Neutrophil (primary cell): ENCODE data around the gene FAT2.

Experiments used
- H3K27ac ChIP-seq: fragments of 200-600 bp; sonication (generic); 2 replicates; pipeline ENCODE4 v1.5.1; 2016; ENCODE audit warnings: mild to moderate bottlenecking, moderate library complexity
- H3K27me3 ChIP-seq: fragments of 200-600 bp; sonication (generic); 2 replicates; pipeline ENCODE4 v1.6.0; 2016; ENCODE audit warnings: mild to moderate bottlenecking
- H3K36me3 ChIP-seq: fragments of 200-600 bp; sonication (generic); 2 replicates; pipeline ENCODE4 v1.5.1; 2017
- H3K4me1 ChIP-seq, 2 experiments: fragments of 200-600 bp in 1 of 2; sonication (generic) in 1 of 2; 1 replicate in 1 of 2; 2 replicates in 1 of 2; pipeline versions ENCODE4 v1.5.1 to v1.6.1; 2013 to 2016; ENCODE audit warnings: low read depth in 1 of 2, low read length in 1 of 2, mild to moderate bottlenecking in 1 of 2, moderate library complexity in 1 of 2; ENCODE audit not compliant: control insufficient read depth in 1 of 2, insufficient read depth in 1 of 2
- H3K4me3 ChIP-seq, 2 experiments: fragments of 200-600 bp in 1 of 2; sonication (generic) in 1 of 2; 1 replicate in 1 of 2; 2 replicates in 1 of 2; pipeline ENCODE4 v1.5.1; 2013 to 2016; ENCODE audit warnings: low read depth in 1 of 2, low read length in 1 of 2, mild to moderate bottlenecking in 1 of 2, moderate library complexity in 1 of 2
- H3K9me3 ChIP-seq: fragments of 200-600 bp; sonication (generic); 2 replicates; pipeline ENCODE4 v1.5.1; 2016
- TF ChIP-seq, protein P1 (sequence below): fragments of 200-600 bp; sonication (generic); IDR thresholded peaks from 2 replicates; pipeline ENCODE4 v1.5.1; 2016; ENCODE audit warnings: antibody characterized with exemption

The FAT2 gene

GRCh38 chr5:151555760-151556576, 35.2 kb downstream of the FAT2 start:
- TF ChIP-seq, protein P1, sequence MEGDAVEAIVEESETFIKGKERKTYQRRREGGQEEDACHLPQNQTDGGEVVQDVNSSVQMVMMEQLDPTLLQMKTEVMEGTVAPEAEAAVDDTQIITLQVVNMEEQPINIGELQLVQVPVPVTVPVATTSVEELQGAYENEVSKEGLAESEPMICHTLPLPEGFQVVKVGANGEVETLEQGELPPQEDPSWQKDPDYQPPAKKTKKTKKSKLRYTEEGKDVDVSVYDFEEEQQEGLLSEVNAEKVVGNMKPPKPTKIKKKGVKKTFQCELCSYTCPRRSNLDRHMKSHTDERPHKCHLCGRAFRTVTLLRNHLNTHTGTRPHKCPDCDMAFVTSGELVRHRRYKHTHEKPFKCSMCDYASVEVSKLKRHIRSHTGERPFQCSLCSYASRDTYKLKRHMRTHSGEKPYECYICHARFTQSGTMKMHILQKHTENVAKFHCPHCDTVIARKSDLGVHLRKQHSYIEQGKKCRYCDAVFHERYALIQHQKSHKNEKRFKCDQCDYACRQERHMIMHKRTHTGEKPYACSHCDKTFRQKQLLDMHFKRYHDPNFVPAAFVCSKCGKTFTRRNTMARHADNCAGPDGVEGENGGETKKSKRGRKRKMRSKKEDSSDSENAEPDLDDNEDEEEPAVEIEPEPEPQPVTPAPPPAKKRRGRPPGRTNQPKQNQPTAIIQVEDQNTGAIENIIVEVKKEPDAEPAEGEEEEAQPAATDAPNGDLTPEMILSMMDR: no peak
- Histone ChIP-seq H3K4me1 (no peaks in the 10 kb centered on the region), H3K27ac (no peak overlapping the region), H3K27me3 (peaks cover 11% of the 10 kb centered on the region), H3K9me3 (no peaks in the 10 kb centered on the region), H3K36me3 (no peaks in the 10 kb centered on the region), H3K4me3 (no peak overlapping the region)

DNA sequence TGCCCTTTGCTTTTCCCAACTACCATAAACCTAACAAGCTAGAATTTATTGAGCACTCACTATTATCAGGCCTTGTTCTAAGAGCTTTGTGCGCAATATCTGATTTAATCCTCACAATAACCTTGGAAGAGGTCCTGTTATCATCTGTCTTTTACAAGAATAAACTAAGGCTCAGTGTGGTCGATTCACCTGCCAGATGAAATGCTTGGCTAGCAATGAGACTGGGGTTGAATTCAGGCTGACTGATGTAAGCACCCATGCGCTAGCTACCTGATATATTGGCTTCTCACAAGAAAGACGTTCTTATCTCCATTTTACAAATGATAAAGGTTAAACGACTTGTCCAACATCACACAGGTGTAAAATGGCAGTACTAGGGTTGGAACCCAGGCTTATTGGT, 37.4 kb downstream of the FAT2 start:
- no peak overlapping the region for H3K4me3 ChIP-seq
- TF ChIP-seq, protein P1: no peak
- H3K27ac ChIP-seq: no peak overlapping the region
- H3K9me3 ChIP-seq: no peaks in the 10 kb centered on the region
- H3K36me3 ChIP-seq: no peaks in the 10 kb centered on the region
- H3K4me1 ChIP-seq: no peaks in the 10 kb centered on the region
- no peaks in the 10 kb centered on the region for H3K27me3 ChIP-seq

GRCh38 chr5:151553130-151553670, 37.9 kb downstream of the FAT2 start:
- H3K4me3 ChIP-seq: no peak overlapping the region
- no peaks in the 10 kb centered on the region for H3K36me3 ChIP-seq
- TF ChIP-seq, protein P1: no peak
- no peaks in the 10 kb centered on the region for H3K4me1 ChIP-seq
- H3K27me3 ChIP-seq: no peaks in the 10 kb centered on the region
- H3K27ac ChIP-seq: no peak overlapping the region
- H3K9me3 ChIP-seq: no peaks in the 10 kb centered on the region

DNA sequence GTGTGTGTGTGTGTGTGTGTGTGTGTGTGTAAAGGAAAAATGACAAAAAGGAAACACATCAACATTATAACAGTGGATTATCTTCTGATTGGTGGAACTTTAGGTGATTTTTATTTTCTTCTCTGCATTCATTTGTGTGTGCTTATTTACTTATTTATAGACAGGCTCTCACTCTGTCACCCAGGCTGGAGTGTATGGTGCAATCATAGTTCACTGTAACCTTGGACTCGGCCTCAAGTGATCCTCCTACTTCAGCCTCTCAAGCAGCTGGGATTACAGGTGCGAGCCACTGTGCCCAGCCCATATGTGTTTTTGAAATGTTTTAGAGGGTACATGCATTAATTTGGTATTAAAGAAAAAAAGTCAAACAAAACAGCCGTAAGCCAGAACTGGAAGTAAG, 39.1 kb downstream of the FAT2 start:
- Histone ChIP-seq H3K4me1 (no peaks in the 10 kb centered on the region), H3K27ac (no peak overlapping the region), H3K9me3 (no peaks in the 10 kb centered on the region), H3K4me3 (no peak overlapping the region), H3K36me3 (no peaks in the 10 kb centered on the region), H3K27me3 (no peaks in the 10 kb centered on the region)
- TF ChIP-seq, protein P1: no peak

GRCh38 chr5:151550146-151550545, 41.0 kb downstream of the FAT2 start:
- TF ChIP-seq, protein P1: no peak
- Histone ChIP-seq H3K4me3 (no peak overlapping the region), H3K36me3 (no peaks in the 10 kb centered on the region)

More at GRCh38 chr5:151550146-151550545, 41.0 kb downstream of the FAT2 start:
- Histone ChIP-seq H3K27me3 (no peaks in the 10 kb centered on the region), H3K9me3 (no peaks in the 10 kb centered on the region), H3K4me1 (no peaks in the 10 kb centered on the region), H3K27ac (no peak overlapping the region)
